Measurements from ENCODE around the gene FSTL4. TPM values are rescaled to one million over a fixed set of nuclear protein-coding genes. Genes with fewer than 3 reads are reported as not detected.
"Not testable (repeated sequence)": the region's sequence is repeated elsewhere in the genome, so short reads cannot be mapped to it uniquely, and the experiment has no call there.

Gene FSTL4
- polyA plus RNA-seq, 1 donor = 5.2 TPM

GRCh38 chr5:133235696-133236426 lies 376.5 kb downstream of the FSTL4 start:
- DNase-seq = no peak

GRCh38 chr5:133234911-133235310 lies 377.4 kb downstream of the FSTL4 start:
- no peak for DNase-seq

DNA sequence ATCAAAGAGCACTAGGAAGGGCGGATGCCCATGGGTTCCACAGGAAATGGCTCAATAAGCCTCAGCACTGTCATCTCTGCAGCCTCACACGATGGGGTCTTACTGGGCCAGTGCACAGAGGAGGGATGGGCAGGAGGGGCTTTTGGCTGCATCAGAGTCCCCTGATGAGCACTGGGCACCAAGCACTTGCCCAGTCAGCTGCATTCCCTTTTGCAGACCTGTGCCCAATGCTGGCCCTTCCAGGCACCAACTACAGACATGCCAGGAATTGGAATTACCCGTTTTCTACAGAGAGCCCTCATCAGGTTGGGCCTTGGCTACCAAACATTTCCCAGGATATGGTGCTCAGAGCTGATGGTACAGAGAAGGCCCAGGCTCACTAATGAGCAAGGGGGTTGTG lies 378.1 kb downstream of the FSTL4 start:
- DNase-seq = no peak

DNA sequence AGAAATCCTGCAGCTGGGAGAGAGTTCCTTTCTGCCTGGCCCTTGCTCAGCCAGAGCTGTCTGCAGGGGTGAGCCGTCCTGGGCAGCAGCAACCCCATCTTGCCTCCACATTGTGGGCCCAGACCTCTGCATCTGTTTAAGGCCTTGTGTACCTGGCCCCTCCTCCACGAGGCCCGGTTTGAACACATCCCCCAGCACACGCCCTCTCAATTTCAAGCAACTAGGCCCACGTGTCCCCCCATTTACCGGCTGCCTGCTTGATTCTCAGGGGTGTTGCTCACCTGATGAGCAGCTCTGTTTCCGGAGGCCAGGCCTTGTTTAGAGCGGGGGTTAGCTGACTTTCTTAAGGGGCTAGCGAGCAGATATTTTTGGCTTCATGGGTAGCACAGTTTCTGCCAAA lies 378.7 kb downstream of the FSTL4 start:
- no peak for DNase-seq

GRCh38 chr5:133232911-133233310 lies 379.4 kb downstream of the FSTL4 start:
- no peak for DNase-seq

DNA sequence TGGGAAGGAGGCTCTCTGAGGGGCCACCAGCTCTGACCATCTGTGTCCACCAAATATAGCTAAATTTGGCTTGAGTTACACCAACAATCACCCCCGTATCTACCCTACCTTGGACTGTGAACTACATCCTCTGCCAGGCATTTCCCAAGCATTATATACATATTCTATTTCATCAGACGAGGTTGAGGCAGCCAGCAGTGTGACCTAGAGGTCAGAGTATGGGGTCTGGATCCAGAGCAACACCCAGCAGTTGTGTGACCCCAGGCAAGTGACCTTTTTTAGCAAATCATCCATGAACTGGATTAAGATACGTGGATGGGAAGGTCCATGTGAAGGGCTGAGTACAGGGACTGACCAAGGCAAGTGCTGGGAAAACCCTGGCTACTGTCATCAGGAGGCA lies 379.9 kb downstream of the FSTL4 start:
- DNase-seq = no peak

GRCh38 chr5:133232011-133232410 lies 380.3 kb downstream of the FSTL4 start:
- no peak for DNase-seq

DNA sequence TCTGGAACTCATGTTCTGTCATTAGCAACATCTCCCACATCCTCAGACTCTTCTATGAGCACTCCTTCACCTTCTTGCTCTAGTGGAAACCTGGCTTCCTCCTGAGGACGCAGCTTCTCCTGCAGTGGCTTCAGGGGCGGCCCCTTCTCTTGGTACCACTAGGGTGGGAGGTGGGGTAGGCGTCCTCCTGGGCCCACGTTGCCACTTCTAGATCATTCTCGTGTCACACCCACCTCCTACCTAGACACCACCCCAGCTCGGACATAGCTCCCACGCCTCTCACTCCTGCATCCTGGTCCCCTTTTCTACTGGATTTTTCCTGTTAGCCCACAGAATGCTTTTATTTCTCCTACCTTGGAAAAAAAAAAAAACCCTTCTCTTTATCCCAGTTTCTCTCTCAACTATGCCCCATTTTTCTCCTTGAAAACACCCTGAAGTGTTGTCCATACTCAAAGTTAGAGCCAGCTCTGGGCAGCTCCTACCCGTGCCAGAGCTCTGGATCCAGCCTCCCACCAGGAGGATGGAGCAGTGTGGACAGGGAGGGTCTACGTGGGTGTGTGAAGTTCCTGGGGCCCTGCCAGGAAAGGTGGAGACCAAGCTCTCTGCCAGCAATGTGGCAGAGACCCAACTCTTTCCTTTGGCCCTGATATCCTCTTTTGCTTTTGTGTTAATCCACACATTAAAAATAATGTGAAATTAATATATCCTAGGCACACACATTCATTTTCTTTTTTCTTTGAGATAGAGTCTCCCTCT lies 381.3 kb downstream of the FSTL4 start:
- DNase-seq = no peak

- no peak for DNase-seq
Observed at GRCh38 chr5:133229931-133230664, 382.2 kb downstream of the FSTL4 start.

DNA sequence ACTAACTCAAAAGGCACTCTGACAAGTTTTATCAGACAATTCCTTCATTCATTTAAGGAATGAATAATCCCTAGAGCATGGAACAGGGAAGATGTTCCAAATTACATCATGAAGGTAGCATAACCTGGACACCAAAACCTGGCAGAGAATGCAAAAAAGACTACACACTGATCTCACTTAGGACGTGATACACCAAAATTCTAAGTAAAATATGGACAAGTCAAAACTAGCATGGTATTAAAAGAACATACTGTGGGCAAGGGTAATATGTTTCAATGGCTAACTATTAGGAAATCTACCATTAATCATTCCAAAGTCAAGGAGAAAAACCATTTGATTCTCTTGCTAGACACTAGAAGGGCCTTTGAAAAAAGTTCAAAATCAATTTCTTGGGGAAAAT lies 384.0 kb downstream of the FSTL4 start:
- DNase-seq = no peak

GRCh38 chr5:133227897-133228296 lies 384.4 kb downstream of the FSTL4 start:
- DNase-seq = no peak

DNA sequence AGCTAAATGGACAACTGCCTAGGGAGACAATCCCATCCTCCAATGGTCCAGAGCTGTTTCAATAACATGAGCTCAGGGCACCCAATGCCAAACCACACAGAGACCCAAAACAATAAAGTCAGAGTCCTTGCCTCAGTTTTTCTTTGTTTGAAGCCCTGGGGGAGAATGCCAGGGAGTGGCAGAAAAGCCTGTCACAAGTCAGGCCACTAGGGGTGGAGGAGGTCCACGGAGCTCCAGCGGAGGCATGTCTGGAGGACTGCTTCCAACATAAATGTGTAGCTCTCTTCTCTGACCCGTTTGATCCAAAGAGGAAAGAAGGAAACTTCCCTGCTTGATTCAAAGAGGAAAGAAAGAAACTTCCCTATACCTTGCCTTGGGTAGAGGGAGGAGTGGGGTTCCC lies 385.3 kb downstream of the FSTL4 start:
- DNase-seq = no peak

DNA sequence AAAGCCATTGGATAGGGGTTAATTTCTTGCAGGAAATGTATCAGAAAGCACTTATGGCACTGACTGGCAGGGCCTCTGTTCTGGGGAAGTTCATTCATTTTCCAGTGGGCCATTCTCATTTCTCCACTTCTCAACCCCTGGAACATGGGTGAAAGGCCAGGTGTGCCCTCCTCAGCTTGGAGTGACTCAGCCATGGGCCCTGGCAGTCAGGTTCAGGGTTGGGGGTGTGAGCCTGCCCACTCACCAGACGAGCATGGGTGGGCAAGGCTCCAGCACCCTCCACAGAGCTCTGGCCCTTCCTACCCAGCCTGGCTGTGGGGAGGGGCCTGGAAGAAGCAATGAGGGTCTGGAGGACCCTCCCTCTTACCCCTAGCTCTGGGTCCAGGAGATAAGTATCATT lies 386.2 kb downstream of the FSTL4 start:
- no peak for DNase-seq

DNA sequence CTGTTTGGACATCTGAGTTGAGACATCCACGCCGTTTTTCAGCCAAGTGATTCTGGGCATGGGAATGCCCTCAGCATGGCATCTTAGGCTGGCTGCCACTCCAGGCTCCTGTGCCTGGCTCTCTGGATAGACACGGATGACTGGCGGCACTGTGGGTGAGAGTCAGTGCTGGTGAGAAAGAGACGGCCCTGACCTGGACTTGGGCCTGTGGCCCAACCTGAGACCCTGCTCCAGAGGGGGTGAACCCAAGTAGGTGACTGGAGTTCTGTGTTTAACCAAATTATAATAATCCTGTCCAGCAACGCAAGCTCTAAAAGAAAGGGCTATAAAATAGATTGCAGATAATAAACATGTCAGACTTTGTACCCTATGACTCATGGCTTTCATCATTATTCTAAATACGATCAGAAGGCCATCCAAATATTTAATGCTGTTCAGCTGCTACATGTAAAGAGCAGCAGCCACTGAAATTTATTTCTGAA lies 386.6 kb downstream of the FSTL4 start:
- DNase-seq = no peak

- no peak for DNase-seq
Observed at GRCh38 chr5:133222979-133223378, 389.4 kb downstream of the FSTL4 start.

- no peak for DNase-seq
Observed at GRCh38 chr5:133222521-133222920, 389.8 kb downstream of the FSTL4 start.

- DNase-seq = no peak
Observed at GRCh38 chr5:133222040-133222439, 390.3 kb downstream of the FSTL4 start.

- DNase-seq = no peak
Observed at GRCh38 chr5:133220851-133221674, 391.3 kb downstream of the FSTL4 start.

- DNase-seq = no peak
Observed at GRCh38 chr5:133219296-133219695, 393.0 kb downstream of the FSTL4 start.

- DNase-seq = not testable (repeated sequence)
Observed at GRCh38 chr5:133216138-133216537, 396.2 kb downstream of the FSTL4 start.

- no peak for DNase-seq
Observed at GRCh38 chr5:133214153-133214820, 398.1 kb downstream of the FSTL4 start.

- DNase-seq = no peak
Observed at GRCh38 chr5:133205649-133206048, 406.7 kb downstream of the FSTL4 start.

All from hindlimb muscle (tissue), 1 donor.